HEK293 (cell line): Measurements from ENCODE around the gene LPP.

ENCODE experiments used
- CTCF ChIA-PET: fragments of 350-600 bp; formaldehyde crosslinking; extraction: SDS; loops from one replicate; lab custom pipeline; 2021; ENCODE audit warnings: antibody characterized with exemption; lab: Yijun Ruan, JAX
- POLR2A ChIA-PET: fragments of 300-600 bp; formaldehyde crosslinking; extraction: SDS; loops from one replicate; lab custom pipeline; 2020; ENCODE audit warnings: antibody characterized with exemption, inconsistent platforms; lab: Yijun Ruan, JAX
- H3K27ac ChIP-seq: fragments of 200-500 bp; sonication (Bioruptor generic); 2 replicates; pipeline ENCODE4 v1.5.1; 2014; ENCODE audit warnings: low read depth, low read length, control low read depth, inconsistent platforms; ENCODE audit errors: extremely low read depth
- H3K36me3 ChIP-seq, 2 experiments: fragments of 200-500 bp in 1 of 2; sonication (Bioruptor generic) in 1 of 2; 1 replicate in 1 of 2; 2 replicates in 1 of 2; pipeline ENCODE4 v1.5.1; 2014 to 2017; ENCODE audit warnings: inconsistent platforms in 2 of 2, low read length in 2 of 2; ENCODE audit not compliant: control insufficient read depth in 2 of 2, insufficient read depth in 1 of 2
- H3K4me1 ChIP-seq: fragments of 200-500 bp; sonication (Bioruptor generic); 2 replicates; pipeline ENCODE4 v1.5.1; 2014; ENCODE audit warnings: mild to moderate bottlenecking, low read length, inconsistent platforms; ENCODE audit not compliant: control insufficient read depth, insufficient read depth
- H3K4me3 ChIP-seq: 2 replicates; pipeline ENCODE4 v1.5.1; 2011; ENCODE audit warnings: low read depth, mild to moderate bottlenecking, control low read depth, low read length, moderate library complexity
- H3K9me3 ChIP-seq: fragments of 200-500 bp; sonication (Bioruptor generic); 2 replicates; pipeline ENCODE4 v1.5.1; 2014; ENCODE audit warnings: low read depth, low read length, inconsistent platforms; ENCODE audit not compliant: control insufficient read depth, insufficient read depth
- HOXA7 ChIP-seq: sonication (generic); formaldehyde crosslinking; IDR thresholded peaks from 2 replicates; pipeline ENCODE4 v1.8.1; 2022; ENCODE audit warnings: missing genetic modification reagents, borderline replicate concordance
- KLF10 ChIP-seq: fragments of 450-650 bp; IDR thresholded peaks from 2 replicates; pipeline ENCODE4 v1.5.1; 2018; ENCODE audit warnings: missing biosample characterization, mild to moderate bottlenecking, missing genetic modification characterization
- KLF8 ChIP-seq: fragments of 450-650 bp; formaldehyde crosslinking; IDR thresholded peaks from 2 replicates; pipeline ENCODE4 v1.5.1; 2016; ENCODE audit warnings: missing biosample characterization, missing genetic modification characterization
- TSHZ1 ChIP-seq: fragments of 450-650 bp; formaldehyde crosslinking; IDR thresholded peaks from 2 replicates; pipeline ENCODE4 v1.5.1; 2016; ENCODE audit warnings: missing biosample characterization, missing genetic modification characterization, borderline replicate concordance
- YY2 ChIP-seq: fragments of 450-650 bp; formaldehyde crosslinking; IDR thresholded peaks from 2 replicates; pipeline ENCODE4 v1.5.1; 2016; ENCODE audit warnings: missing biosample characterization, missing genetic modification characterization
- ZBTB10 ChIP-seq: fragments of 450-650 bp; formaldehyde crosslinking; IDR thresholded peaks from 2 replicates; pipeline ENCODE4 v1.5.1; 2016; ENCODE audit warnings: missing biosample characterization, missing genetic modification characterization
- ZNF133 ChIP-seq: fragments of 450-650 bp; formaldehyde crosslinking; IDR thresholded peaks from 2 replicates; pipeline ENCODE4 v1.5.1; 2016; ENCODE audit warnings: missing biosample characterization, missing genetic modification characterization
- ZNF140 ChIP-seq: fragments of 450-650 bp; formaldehyde crosslinking; IDR thresholded peaks from 2 replicates; pipeline ENCODE4 v1.5.1; 2016; ENCODE audit warnings: missing biosample characterization, missing genetic modification characterization
- ZNF155 ChIP-seq: fragments of 450-650 bp; formaldehyde crosslinking; IDR thresholded peaks from 2 replicates; pipeline ENCODE4 v1.5.1; 2016; ENCODE audit warnings: missing biosample characterization, missing genetic modification characterization
- ZNF19 ChIP-seq: fragments of 450-650 bp; formaldehyde crosslinking; IDR thresholded peaks from 2 replicates; pipeline ENCODE4; 2016; ENCODE audit warnings: missing biosample characterization, missing genetic modification characterization, low read depth
- ZNF223 ChIP-seq: fragments of 450-650 bp; formaldehyde crosslinking; IDR thresholded peaks from 2 replicates; pipeline ENCODE4 v1.5.1; 2016; ENCODE audit warnings: missing biosample characterization, missing genetic modification characterization
- ZNF433 ChIP-seq: fragments of 450-650 bp; formaldehyde crosslinking; IDR thresholded peaks from 2 replicates; pipeline ENCODE4 v1.5.1; 2016; ENCODE audit warnings: missing biosample characterization, missing genetic modification characterization, low read depth
- ZNF529 ChIP-seq: fragments of 450-650 bp; formaldehyde crosslinking; IDR thresholded peaks from 2 replicates; pipeline ENCODE4 v1.5.1; 2017; ENCODE audit warnings: missing genetic modification characterization, missing biosample characterization; ENCODE audit not compliant: insufficient replicate concordance
- ZNF785 ChIP-seq: fragments of 450-650 bp; formaldehyde crosslinking; IDR thresholded peaks from 2 replicates; pipeline ENCODE4 v1.5.1; 2016; ENCODE audit warnings: missing biosample characterization, missing genetic modification characterization
- ZSCAN23 ChIP-seq: fragments of 450-650 bp; formaldehyde crosslinking; IDR thresholded peaks from 2 replicates; pipeline ENCODE4 v1.5.1; 2016; ENCODE audit warnings: missing biosample characterization, missing genetic modification characterization
- ZSCAN30 ChIP-seq: fragments of 450-650 bp; IDR thresholded peaks from 2 replicates; pipeline ENCODE4 v1.5.1; 2018; ENCODE audit warnings: missing biosample characterization, mild to moderate bottlenecking, missing genetic modification characterization, moderate library complexity
- TF ChIP-seq, protein P1 (sequence below): fragments of 450-650 bp; formaldehyde crosslinking; IDR thresholded peaks from 2 replicates; pipeline ENCODE4 v1.5.1; 2016; ENCODE audit warnings: missing biosample characterization, missing genetic modification characterization
- TF ChIP-seq, protein P2 (sequence below): IDR thresholded peaks from 2 replicates; pipeline ENCODE4 v1.6.1; 2011; ENCODE audit warnings: mild to moderate bottlenecking, low read depth, low read length, borderline replicate concordance

LPP gene

DNA sequence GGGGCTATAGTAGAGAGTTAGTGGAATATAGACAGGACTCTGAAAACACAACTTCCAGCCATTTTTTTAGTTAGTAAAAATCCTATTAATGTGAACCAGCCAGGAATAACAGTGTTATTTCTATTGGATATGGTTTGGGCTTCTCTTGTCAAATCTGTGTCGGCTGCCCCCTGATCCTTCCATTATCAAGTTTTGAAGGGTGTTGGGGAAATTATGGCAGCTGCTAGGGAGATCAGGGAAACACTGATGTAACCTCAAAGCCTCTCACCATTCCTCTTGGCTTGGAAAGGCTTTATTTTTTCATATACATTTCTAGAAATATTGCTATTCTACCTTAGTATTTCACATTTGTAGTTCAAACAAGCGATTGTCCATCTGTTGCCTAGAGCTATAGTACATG is 724.1 kb downstream of the LPP start:
- H3K27ac ChIP-seq: no peak overlapping the region
- CTCF ChIA-PET: no interaction called here
- TF ChIP-seq ZNF133 (tag by site-specific recombination): no peak
- no peak for TF ChIP-seq YY2
- TF ChIP-seq KLF10 (tag by site-specific recombination): no peak
- no peak for TF ChIP-seq ZNF140 (tag by site-specific recombination)
- no peak for TF ChIP-seq ZNF433 (tag by site-specific recombination)
- TF ChIP-seq ZSCAN30 (tag by site-specific recombination): no peak
- TF ChIP-seq, protein P1, sequence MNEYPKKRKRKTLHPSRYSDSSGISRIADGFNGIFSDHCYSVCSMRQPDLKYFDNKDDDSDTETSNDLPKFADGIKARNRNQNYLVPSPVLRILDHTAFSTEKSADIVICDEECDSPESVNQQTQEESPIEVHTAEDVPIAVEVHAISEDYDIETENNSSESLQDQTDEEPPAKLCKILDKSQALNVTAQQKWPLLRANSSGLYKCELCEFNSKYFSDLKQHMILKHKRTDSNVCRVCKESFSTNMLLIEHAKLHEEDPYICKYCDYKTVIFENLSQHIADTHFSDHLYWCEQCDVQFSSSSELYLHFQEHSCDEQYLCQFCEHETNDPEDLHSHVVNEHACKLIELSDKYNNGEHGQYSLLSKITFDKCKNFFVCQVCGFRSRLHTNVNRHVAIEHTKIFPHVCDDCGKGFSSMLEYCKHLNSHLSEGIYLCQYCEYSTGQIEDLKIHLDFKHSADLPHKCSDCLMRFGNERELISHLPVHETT: no peak
- TF ChIP-seq TSHZ1: no peak
- TF ChIP-seq ZNF155 (tag by site-specific recombination): no peak
- no peak for TF ChIP-seq ZNF19 (tag by site-specific recombination)
- TF ChIP-seq, protein P2, sequence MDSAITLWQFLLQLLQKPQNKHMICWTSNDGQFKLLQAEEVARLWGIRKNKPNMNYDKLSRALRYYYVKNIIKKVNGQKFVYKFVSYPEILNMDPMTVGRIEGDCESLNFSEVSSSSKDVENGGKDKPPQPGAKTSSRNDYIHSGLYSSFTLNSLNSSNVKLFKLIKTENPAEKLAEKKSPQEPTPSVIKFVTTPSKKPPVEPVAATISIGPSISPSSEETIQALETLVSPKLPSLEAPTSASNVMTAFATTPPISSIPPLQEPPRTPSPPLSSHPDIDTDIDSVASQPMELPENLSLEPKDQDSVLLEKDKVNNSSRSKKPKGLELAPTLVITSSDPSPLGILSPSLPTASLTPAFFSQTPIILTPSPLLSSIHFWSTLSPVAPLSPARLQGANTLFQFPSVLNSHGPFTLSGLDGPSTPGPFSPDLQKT: no peak
- no peak for TF ChIP-seq ZNF223 (tag by site-specific recombination)
- TF ChIP-seq HOXA7 (CRISPR knock-in tag): no peak
- no peak for TF ChIP-seq ZNF785 (tag by site-specific recombination)
- TF ChIP-seq ZBTB10: no peak
- TF ChIP-seq ZSCAN23: no peak
- no peak for TF ChIP-seq KLF8 (tag by site-specific recombination)
- TF ChIP-seq ZNF529 (tag by site-specific recombination): no peak
- H3K4me1 ChIP-seq: no peaks in the 10 kb centered on the region
- no peaks in the 10 kb centered on the region for H3K9me3 ChIP-seq
- H3K36me3 ChIP-seq: peaks cover 0 to 14% of the 10 kb centered on the region in 2 experiments; a peak in 1 of 3 replicates
- POLR2A ChIA-PET: no interaction called here
- H3K4me3 ChIP-seq: no peak overlapping the region
